ENCODE results near the gene IFIT3. TPM values are rescaled to one million over a fixed set of nuclear protein-coding genes. Genes with fewer than 3 reads are reported as not detected.

Gene IFIT3
- total and polyA plus RNA-seq, 2 experiments from 2014 or later: 10.4 to 10.9 TPM

DNA sequence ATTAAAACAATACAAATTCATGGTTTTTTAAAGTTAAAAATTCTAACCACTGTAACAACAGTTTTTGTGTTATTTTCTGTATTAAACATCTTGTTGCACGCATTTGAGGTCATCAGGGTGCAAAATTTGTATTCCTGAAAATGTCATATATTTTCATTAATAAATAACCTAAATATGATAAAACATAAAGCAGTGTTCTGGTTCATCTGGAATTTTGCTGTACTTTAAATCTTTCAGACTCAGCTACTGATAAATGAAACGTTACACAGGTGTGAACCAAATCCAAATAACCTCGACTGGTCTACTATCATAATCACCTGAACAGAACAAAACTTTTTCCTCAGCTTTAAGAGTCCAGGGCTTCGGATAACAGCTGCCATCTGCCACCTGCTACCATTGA, 19.1 kb upstream of the IFIT3 start:
- Histone ChIP-seq H3K79me2 (ENCODE audit: insufficient read depth) (peaks cover 7% of the 10 kb centered on the region), H3F3A (ENCODE audit: insufficient read depth) (no peaks in the 10 kb centered on the region; the same call in 1 of the 2 replicates), H3K4me2 (ENCODE audit: unreplicated experiment) (no peak overlapping the region), H3K4me3 (no peak overlapping the region), H4K20me1 (ENCODE audit: insufficient read depth) (no peaks in the 10 kb centered on the region), H3K36me3 (ENCODE audit: low read depth) (no peaks in the 10 kb centered on the region), H2AFZ (no peak overlapping the region), H3K27ac (no peak overlapping the region), H3K27me3 (replicated peaks; ENCODE audit: insufficient read depth) (no peaks in the 10 kb centered on the region), H3K4me1 (ENCODE audit: insufficient read depth) (peaks cover 10% of the 10 kb centered on the region), H3K9ac (no peak overlapping the region), H3K9me3 (ENCODE audit: low read depth) (no peaks in the 10 kb centered on the region), H3K9me2 (ENCODE audit: insufficient read depth) (no peaks in the 10 kb centered on the region; the same call in 1 of the 2 replicates)
- no peak for DNase-seq
- in situ Hi-C loops (cut with MboI): no loop called here
- no peak for TF ChIP-seq EZH2 (IDR thresholded peaks at IDR 0.05; ENCODE audit: insufficient read depth, poor library complexity, severe bottlenecking)
- TF ChIP-seq EZH2phosphoT487 (IDR thresholded peaks at IDR 0.05; ENCODE audit: insufficient read depth, low read depth): no peak
- WGBS, 2 experiments (ENCODE audit: low coverage in 1 of 2, low lambda C conversion rate in 2 of 2, missing lambda C conversion rate in 2 of 2): 82 to 86% methylated on average over 4 of the region's 4 CpGs

DNA sequence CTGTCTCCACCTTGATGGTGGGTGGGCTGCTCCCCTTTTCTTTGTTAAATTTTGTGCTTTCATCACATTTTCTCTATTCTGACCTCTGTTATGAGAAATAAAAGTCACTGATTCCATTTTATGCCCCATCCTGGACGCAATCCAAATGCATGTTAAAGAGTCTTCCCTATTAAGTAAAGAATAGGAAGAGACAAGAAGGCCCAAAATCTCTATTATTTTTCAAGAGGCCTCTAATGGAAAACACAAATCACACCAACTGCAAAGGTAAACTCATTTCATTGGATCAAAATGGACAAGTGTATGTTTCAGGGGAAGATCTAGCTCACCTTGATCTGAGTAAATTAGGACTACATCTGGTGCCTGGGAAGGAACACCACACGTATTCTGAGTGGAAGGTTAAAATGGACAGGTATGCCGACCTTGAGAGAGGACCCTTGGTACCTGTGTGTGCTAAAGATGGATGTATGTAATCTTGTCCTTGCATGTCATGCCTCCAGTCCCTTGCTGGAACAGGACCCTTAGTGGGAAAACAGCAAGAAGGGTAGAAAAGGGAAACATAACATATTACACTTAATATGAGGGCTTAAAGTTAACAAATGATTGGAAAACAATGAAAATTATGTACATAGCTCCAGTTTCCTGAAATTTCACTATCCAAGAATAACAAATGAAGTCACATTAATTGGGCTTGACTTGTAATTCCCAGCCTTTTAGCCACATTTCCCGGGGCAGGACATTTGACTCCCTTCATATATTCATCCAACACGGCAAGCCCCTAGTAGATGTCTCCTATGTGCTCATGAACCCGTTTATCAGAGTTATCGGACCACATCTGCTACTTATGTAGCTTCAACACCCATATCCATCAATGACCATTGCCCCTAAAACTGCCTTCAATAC, 18.4 kb upstream of the IFIT3 start:
- Histone ChIP-seq H3K79me2 (ENCODE audit: insufficient read depth) (peaks cover 2% of the 10 kb centered on the region; the same call in 1 of the 2 replicates), H3K4me1 (ENCODE audit: insufficient read depth) (peaks cover 9% of the 10 kb centered on the region; the same call in 1 of the 2 replicates), H2AFZ (no peak overlapping the region), H3K27ac (no peak overlapping the region), H3K9ac (no peak overlapping the region), H3K27me3 (replicated peaks; ENCODE audit: insufficient read depth) (no peaks in the 10 kb centered on the region), H4K20me1 (ENCODE audit: insufficient read depth) (no peaks in the 10 kb centered on the region), H3F3A (ENCODE audit: insufficient read depth) (no peaks in the 10 kb centered on the region; the same call in 1 of the 2 replicates), H3K9me3 (ENCODE audit: low read depth) (no peaks in the 10 kb centered on the region), H3K9me2 (ENCODE audit: insufficient read depth) (no peaks in the 10 kb centered on the region; the same call in 1 of the 2 replicates), H3K36me3 (ENCODE audit: low read depth) (no peaks in the 10 kb centered on the region), H3K4me2 (ENCODE audit: unreplicated experiment) (no peak overlapping the region), H3K4me3 (no peak overlapping the region)
- WGBS, 2 experiments (ENCODE audit: low coverage in 1 of 2, low lambda C conversion rate in 2 of 2, missing lambda C conversion rate in 2 of 2): 82 to 83% methylated on average over 7 of the region's 7 CpGs
- DNase-seq: no peak
- in situ Hi-C loops (cut with MboI): no loop called here
- TF ChIP-seq EZH2phosphoT487 (IDR thresholded peaks at IDR 0.05; ENCODE audit: insufficient read depth, low read depth) (no peak), EZH2 (IDR thresholded peaks at IDR 0.05; ENCODE audit: insufficient read depth, poor library complexity, severe bottlenecking) (no peak)

GRCh38 chr10:89310056-89310893, 17.5 kb upstream of the IFIT3 start:
- Histone ChIP-seq H3K9ac (no peak overlapping the region), H4K20me1 (ENCODE audit: insufficient read depth) (no peaks in the 10 kb centered on the region), H3K4me2 (ENCODE audit: unreplicated experiment) (no peak overlapping the region), H3K4me1 (ENCODE audit: insufficient read depth) (peaks cover 9% of the 10 kb centered on the region; the same call in 1 of the 2 replicates), H3K9me3 (ENCODE audit: low read depth) (no peaks in the 10 kb centered on the region), H3K27ac (no peak overlapping the region), H3F3A (ENCODE audit: insufficient read depth) (no peaks in the 10 kb centered on the region; the same call in 1 of the 2 replicates), H3K36me3 (ENCODE audit: low read depth) (no peaks in the 10 kb centered on the region), H3K79me2 (ENCODE audit: insufficient read depth) (no peaks in the 10 kb centered on the region), H3K4me3 (no peak overlapping the region), H2AFZ (no peak overlapping the region), H3K27me3 (replicated peaks; ENCODE audit: insufficient read depth) (no peaks in the 10 kb centered on the region), H3K9me2 (ENCODE audit: insufficient read depth) (no peaks in the 10 kb centered on the region; the same call in 1 of the 2 replicates)
- 93 to 97% methylated on average over 2 of the region's 2 CpGs for WGBS, 2 experiments (ENCODE audit: low coverage in 1 of 2, low lambda C conversion rate in 2 of 2, missing lambda C conversion rate in 2 of 2)
- TF ChIP-seq EZH2 (IDR thresholded peaks at IDR 0.05; ENCODE audit: insufficient read depth, poor library complexity, severe bottlenecking) (no peak), EZH2phosphoT487 (IDR thresholded peaks at IDR 0.05; ENCODE audit: insufficient read depth, low read depth) (no peak)
- in situ Hi-C loops (cut with MboI): no loop called here
- DNase-seq: no peak

GRCh38 chr10:89312973-89313372, 14.8 kb upstream of the IFIT3 start:
- in situ Hi-C loops (cut with MboI): no loop called here
- 46 to 52% methylated on average over 1 of the region's 1 CpG for WGBS, 2 experiments (ENCODE audit: low coverage in 1 of 2, low lambda C conversion rate in 2 of 2, missing lambda C conversion rate in 2 of 2)
- H3K36me3 ChIP-seq (ENCODE audit: low read depth): no peaks in the 10 kb centered on the region

More at GRCh38 chr10:89312973-89313372, 14.8 kb upstream of the IFIT3 start:
- Histone ChIP-seq H3F3A (ENCODE audit: insufficient read depth) (no peaks in the 10 kb centered on the region), H3K79me2 (ENCODE audit: insufficient read depth) (no peaks in the 10 kb centered on the region), H3K9ac (no peak overlapping the region), H3K27me3 (replicated peaks; ENCODE audit: insufficient read depth) (no peaks in the 10 kb centered on the region), H3K27ac (no peak overlapping the region), H3K4me3 (no peak overlapping the region), H3K9me2 (ENCODE audit: insufficient read depth) (no peaks in the 10 kb centered on the region; the same call in 1 of the 2 replicates), H2AFZ (no peak overlapping the region), H3K4me2 (ENCODE audit: unreplicated experiment) (no peak overlapping the region), H3K9me3 (ENCODE audit: low read depth) (no peaks in the 10 kb centered on the region), H4K20me1 (ENCODE audit: insufficient read depth) (no peaks in the 10 kb centered on the region), H3K4me1 (ENCODE audit: insufficient read depth) (no peaks in the 10 kb centered on the region)
- DNase-seq: no peak
- TF ChIP-seq EZH2 (IDR thresholded peaks at IDR 0.05; ENCODE audit: insufficient read depth, poor library complexity, severe bottlenecking) (no peak), EZH2phosphoT487 (IDR thresholded peaks at IDR 0.05; ENCODE audit: insufficient read depth, low read depth) (no peak)
